GM18873 (cell line): Measurements from ENCODE around the gene KNDC1.
"Not testable (repeated sequence)": the region's sequence is repeated elsewhere in the genome, so short reads cannot be mapped to it uniquely, and the experiment has no call there.

Experiments
- ATAC-seq: cut with Tn5 transposase; IDR thresholded peaks from one replicate; pipeline ENCODE4 v1.9.1; 2021; ENCODE audit warnings: mild to moderate bottlenecking, moderate library complexity, moderate number of reproducible peaks; ENCODE audit not compliant: unreplicated experiment, low FRiP score

KNDC1 gene

DNA sequence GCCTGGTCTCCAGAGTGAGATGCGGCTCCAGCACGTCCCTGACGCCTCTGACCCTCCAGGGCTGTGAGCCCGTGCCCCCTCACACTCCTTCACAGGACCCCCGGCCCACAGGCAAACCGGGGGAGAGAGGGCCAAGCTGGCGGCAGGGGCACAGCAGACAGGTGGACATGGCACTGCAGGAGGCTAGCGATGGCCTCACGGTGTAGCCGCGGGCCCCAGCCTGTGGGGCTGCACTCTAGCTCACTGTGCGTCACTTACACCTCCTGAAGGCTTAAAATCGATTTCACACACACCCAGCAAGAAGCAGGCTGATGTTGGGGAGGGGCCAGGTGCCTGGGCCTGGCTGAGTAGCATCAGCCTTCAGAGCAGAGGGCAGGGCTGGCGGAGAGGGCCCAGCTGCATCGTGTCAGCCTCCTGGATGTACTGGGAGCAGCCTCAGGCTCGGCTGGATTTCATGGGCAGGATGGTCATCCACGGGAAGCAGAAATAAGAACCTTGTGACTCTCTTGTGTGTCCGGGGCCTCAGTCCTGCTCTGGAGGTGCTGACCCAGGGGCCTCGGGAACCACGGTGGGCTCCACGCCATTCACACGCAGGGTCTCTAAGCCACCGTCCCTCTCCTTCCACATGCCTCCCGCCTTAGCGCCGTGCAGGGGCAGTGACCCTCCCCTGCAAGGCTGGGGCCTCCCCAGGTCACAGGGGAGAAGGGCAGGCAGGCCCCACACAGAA, 19.4 kb upstream of the KNDC1 start:
- ATAC-seq = no peak

DNA sequence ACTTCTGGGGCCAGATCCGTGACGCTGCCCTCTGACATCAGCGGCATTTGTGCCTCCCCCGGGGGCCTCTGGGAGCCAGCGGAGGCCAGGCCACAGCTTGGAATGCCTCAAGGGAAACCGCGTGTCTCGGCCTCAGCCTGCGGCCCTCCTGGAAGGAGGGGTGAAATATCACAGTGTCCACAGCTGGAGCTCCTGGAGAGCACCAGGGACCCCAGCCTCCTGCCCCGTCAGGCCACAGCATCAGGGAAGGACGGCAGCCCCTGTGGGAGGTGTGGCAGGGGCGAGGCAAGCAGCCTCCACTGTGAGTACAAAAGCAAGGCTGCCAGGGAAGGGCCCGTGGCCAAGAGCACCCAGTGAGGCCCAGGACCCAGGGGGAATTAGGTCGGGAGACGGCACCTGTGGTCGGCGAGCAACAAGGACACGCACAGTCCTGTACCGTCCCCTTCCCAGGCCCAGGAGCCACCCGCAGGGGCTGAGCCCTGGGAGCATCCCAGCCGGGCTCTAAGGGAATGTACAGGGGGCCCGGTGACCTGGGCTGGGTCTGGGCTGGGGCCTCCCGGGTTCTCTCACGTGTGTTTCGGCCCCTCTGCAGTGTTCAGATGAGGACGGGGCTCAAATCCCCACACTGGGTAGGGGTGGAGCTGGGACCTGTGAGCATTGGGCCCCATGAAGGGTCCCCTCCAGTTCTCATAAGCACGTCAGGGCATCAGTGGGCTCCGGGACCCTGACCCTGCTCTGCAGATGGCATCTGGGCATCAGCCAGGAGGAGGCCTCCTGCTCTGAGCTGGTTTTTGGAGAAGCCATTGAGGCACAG, 18.7 kb upstream of the KNDC1 start:
- no peak for ATAC-seq

DNA sequence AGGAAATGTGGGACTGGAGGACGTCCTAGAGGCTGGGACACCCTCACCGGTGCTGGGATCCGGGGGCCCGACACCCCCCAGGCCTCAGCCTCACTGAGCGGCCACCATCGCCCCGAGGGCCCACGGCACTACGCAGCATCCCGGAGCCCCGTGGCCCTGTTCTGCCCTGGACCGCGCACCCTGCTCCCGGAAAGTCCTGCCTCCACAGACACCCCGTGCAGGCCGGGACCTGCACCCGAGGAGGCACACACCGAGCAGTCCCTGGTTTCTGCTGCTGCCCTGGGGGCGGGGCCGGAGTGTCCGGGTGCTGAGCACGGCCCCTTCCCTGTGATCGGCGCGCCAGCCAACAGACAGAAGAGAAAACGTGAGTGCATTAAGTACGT, 18.1 kb upstream of the KNDC1 start:
- ATAC-seq = no peak

GRCh38 chr10:133142523-133143199, 17.4 kb upstream of the KNDC1 start:
- ATAC-seq = no peak

- no peak for ATAC-seq
These were observed 16.9 kb upstream of the KNDC1 start for GRCh38 chr10:133143200-133143533.

DNA sequence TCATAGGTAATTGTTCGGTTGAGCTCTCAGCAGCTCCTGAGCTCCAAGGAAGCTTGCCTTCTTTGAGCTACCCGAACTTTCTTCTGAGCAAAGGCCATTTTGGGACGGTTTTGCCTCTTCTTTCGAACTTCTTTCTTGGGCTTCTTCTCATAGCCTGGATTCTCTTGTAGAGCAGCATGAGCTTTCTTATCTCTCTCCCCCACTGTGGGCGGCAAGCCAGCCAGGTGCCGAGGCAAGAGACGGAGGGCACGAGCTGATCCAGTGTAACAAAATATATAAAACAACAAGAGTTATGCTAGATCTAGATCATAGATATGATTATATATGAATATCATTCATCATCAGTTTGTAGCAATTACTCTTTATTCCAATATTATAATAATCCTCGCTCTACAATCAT, 16.5 kb upstream of the KNDC1 start:
- ATAC-seq = no peak

DNA sequence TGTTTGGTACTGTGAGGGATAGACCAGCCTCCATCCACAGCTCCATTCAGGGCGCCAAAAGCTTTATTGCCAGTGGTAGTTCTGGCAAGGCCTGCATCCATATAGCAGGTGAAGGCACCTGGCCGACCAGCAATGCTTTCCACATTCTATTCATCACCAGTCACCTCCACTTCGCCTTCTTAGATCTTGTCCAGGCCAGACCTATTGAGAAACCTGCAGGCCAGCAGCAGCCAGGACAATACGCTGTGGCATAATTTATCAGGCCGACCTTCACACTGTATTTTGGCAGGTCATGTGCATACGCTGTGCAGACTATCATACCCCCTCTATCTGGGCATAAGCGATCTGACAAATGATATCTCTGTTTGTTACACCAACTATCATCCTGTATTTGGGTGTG, 15.2 kb upstream of the KNDC1 start:
- ATAC-seq = no peak

- no peak for ATAC-seq
These were observed 9.8 kb upstream of the KNDC1 start for GRCh38 chr10:133150226-133150625.

GRCh38 chr10:133150656-133151055, 9.4 kb upstream of the KNDC1 start:
- no peak for ATAC-seq

GRCh38 chr10:133151071-133151470, 8.9 kb upstream of the KNDC1 start:
- not testable (repeated sequence) for ATAC-seq

DNA sequence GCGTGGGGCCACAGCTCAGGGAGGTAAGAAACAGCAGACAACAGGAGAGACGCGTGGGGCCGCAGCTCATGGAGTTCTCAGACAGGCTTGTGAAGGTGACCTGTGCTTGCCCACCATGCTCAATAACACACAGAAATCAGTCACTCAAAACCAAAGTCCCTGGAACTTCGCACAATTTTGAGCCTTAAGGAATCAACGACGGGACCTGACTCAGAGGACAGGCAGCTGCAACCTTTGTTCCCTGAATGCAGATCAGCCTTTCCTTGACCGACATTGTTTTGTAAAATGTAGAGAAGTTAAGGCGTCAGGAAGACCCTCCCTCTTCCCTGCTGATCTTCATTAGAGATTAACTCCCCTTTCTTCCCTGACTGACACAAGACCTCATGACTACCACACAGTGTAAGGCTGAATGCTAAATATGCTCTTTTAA, 8.5 kb upstream of the KNDC1 start:
- ATAC-seq = no peak

- ATAC-seq = no peak
These were observed 5.6 kb upstream of the KNDC1 start for GRCh38 chr10:133154411-133154810.

DNA sequence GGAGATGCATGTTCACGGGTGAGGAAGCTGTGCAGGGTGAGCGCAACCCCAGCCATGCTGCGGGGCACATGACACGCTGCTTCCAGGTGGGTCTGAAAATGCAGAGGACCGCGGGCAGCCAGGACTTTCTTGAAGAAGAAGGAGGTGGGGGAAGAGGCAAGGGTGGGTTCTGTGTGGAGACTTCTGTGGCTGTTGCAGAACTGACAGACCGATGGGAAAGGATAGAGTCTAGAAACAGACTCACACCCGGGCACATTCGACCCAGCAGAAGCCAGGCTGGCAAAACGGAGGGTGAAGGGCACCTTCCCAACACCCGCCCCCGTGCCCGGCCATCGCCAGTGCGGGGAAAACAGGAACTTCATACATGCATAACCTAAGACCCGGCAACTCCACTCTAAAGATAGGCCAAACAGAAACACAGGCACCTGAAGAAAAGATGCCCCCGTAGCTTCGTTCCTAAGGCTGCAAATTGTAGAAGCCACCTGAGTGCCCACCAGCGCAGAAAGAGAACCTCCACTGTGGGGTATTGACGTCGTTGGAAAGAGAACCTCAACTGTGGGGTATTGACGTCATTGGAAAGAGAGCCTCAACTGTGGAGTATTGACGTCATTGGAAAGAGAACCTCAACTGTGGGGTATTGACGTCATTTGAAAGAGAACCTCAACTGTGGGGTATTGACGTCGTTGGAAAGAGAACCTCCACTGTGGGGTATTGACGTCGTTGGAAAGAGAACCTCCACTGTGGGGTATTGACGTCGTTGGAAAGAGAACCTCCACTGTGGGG, 4.8 kb upstream of the KNDC1 start:
- no peak for ATAC-seq

DNA sequence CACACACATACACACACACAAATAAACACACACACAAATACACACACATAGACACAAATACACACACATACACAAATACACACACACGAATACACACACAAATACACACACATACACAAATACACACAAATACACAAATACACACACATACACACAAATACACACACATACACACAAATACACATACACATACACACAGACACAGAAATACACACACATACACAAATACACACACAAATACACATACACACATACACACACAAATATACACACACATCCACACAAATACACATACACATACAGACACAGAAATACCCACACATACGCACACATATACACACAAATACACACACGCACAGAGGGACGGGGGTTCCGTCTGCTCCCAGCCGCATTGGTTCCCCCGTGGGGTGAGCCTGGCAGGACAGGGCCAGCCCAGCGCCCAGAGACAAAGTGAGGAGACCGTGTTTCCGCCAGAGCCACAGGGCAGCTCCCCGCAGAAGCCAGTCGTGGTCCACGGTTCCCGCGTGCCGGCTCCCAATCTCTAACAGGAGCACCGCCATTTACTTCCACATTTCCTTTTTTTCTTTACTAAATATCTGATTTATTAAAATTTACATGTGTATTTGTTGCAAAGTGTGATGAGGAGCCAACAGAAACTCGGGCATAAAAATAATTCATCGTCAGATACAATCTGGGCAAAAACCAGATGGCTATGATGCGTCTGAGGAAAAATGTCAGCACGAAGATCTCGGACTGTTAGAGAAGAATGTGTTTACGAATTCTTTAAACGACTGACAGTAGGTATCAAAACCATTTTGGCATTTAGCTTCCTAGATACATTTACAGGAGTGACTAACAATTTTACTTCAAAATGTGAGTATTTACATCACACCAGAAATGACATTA, 3.1 kb upstream of the KNDC1 start:
- no peak for ATAC-seq

DNA sequence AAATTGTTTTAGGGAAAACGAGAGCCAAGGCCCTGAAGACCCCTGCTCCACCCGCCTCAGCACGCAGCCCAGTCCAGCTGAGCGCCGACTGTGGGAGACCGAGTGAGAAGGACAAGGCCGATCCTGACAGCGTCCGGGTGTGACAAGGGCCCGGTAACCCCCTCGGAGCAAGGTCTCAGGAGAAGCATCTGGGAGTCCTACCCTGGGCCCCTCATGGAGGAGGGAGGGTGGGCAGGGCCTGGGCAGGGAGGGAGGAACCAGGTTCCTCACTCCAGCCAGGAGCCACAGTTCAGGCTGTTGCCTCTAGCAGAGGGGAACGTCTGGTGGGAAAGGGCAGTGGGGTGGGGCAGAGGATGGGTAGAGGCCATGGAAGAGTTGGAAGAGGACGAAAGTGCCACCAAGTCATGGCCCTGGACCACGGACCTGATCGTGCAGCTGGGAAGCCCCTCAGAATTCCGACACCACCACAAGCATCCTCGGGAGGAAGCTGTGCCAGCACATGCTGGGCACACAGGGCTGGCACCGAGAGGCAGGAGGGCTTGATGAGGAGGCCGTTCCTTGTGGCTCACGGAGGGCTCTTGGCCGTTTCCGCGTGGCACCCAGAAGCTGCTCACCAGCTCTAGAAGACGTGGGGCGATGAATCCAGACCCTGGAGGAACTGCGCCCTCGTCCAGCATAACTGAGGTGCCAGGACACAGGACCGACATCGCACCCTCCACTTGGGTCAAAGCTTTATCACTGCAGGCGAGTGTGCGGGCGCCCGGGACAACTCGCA, 2.2 kb upstream of the KNDC1 start:
- ATAC-seq = no peak

DNA sequence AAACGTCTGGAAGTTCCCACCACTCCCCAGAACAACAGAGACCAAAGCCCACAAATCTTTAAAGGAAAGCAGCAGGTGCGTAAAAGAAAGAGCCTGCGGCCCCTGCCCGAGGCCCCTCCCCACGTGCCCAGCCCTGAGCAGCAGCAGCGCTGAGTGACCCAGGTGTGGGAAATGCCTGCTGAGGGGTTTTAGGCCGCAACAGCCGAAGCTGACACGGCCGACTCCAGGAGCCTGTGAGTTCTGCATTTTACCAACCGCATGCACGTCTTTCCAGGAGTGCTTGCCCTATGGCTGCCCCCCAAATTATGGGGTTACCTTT, 1.6 kb upstream of the KNDC1 start:
- no peak for ATAC-seq

- ATAC-seq = no peak
These were observed 1.0 kb upstream of the KNDC1 start for GRCh38 chr10:133158756-133159610.

DNA sequence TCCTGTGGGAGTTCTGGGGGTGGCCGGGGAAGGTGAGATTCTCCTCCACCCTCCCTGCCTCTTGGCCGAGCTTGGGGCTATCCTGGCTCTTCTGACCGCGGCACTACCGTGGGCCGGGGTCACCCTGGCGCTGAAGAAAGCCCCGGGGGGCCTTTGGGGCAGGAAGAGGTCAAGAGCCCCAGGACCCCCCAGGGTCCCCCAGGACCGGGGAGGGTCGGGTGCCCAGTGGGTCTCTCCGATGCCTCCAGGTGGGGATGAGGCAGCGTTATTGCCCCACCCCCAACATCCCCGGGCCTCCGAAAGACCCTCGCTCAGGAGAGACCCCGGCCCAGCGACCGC, 439 bp upstream of the KNDC1 start:
- ATAC-seq = no peak
